AG09319 (cell line): ENCODE data around the gene CHCHD2.
"Not testable (repeated sequence)": the region's sequence is repeated elsewhere in the genome, so short reads cannot be mapped to it uniquely, and the experiment has no call there.

Source experiments
- DNase-seq: peaks from one replicate; pipeline ENCODE4 v3.0.0-alpha.2; 2010; ENCODE audit warnings: low read depth; ENCODE audit errors: extremely low read depth
- TF ChIP-seq, protein P1 (sequence below): IDR thresholded peaks from 2 replicates; pipeline ENCODE4 v1.5.1; 2011; ENCODE audit warnings: low read depth, mild to moderate bottlenecking, inconsistent platforms, low read length, moderate library complexity

CHCHD2 gene

DNA sequence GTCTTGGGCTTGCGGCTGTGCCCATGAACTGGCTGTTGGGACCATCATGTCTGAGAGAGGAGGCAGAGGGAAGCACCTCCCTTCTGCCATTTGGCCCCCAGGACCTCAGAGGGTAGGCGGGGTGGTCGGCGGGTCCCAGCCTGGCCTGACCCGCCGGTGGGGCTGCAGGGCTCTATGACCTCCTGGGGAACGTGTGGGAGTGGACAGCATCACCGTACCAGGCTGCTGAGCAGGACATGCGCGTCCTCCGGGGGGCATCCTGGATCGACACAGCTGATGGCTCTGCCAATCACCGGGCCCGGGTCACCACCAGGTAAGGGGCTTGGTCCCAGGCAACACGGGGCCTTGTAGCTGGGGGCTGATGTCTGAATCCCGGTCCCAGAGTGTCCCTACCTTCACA, 28.1 kb downstream of the CHCHD2 start:
- DNase-seq, result no peak
- TF ChIP-seq, protein P1, sequence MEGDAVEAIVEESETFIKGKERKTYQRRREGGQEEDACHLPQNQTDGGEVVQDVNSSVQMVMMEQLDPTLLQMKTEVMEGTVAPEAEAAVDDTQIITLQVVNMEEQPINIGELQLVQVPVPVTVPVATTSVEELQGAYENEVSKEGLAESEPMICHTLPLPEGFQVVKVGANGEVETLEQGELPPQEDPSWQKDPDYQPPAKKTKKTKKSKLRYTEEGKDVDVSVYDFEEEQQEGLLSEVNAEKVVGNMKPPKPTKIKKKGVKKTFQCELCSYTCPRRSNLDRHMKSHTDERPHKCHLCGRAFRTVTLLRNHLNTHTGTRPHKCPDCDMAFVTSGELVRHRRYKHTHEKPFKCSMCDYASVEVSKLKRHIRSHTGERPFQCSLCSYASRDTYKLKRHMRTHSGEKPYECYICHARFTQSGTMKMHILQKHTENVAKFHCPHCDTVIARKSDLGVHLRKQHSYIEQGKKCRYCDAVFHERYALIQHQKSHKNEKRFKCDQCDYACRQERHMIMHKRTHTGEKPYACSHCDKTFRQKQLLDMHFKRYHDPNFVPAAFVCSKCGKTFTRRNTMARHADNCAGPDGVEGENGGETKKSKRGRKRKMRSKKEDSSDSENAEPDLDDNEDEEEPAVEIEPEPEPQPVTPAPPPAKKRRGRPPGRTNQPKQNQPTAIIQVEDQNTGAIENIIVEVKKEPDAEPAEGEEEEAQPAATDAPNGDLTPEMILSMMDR, result no peak

DNA sequence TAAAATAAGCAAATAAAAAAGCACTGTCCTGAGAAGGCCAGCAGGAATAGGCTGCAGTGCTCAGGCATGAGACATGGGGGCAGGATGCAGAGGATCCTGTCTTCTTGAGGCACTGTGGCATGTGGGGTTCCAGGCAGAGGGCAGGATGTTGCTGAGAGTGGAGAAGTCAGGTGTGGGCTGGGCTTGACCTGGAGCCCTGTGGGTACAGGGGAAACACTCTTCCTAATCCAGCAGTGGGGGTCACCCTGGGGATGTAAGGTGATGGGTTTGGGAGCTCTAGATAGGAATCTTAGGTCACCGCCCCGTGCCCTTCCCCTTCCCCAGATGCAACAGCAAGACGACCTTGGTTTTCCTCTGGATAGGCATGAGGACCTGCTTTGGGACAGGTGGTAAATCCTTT, 28.6 kb downstream of the CHCHD2 start:
- TF ChIP-seq, protein P1, result no peak
- DNase-seq, result no peak

DNA sequence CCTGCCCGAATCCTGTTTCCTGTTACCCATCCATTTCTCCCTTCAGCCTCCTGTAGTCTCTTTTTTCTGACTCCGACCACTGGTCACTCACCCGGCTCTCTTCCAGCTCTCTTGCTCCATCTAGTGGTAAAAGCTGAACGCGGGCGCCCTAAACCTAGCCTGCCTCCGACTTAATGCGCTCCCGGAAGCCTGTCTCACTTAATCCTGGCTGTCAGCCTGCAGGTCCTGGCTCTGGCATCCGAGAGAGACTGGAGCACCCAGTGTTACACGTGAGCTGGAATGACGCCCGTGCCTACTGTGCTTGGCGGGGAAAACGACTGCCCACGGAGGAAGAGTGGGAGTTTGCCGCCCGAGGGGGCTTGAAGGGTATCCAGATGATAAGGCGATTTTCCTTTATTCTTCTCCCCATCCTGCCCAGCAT, 31.9 kb downstream of the CHCHD2 start:
- DNase-seq, result peak; percentile 52
- TF ChIP-seq, protein P1, result peak; percentile 96

DNA sequence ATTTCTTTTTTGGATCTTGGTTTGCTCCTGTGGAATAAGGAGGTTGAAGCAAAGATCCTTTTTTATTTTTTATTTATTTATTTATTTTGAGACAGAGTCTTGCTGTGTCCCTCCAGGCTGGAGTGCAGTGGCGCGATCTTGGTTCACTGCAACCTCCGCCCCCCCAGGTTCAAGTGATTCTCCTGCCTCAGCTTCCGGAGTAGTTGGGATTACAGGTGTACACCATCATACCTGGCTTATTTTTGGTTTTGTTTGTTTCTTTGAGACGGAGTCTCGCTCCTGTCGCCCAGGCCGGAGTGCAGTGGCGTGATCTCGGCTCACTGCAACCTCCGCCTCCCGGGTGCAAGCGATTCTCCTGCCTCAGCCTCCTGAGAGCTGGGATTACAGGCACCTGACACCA, 39.9 kb downstream of the CHCHD2 start:
- DNase-seq, result not testable (repeated sequence)

DNA sequence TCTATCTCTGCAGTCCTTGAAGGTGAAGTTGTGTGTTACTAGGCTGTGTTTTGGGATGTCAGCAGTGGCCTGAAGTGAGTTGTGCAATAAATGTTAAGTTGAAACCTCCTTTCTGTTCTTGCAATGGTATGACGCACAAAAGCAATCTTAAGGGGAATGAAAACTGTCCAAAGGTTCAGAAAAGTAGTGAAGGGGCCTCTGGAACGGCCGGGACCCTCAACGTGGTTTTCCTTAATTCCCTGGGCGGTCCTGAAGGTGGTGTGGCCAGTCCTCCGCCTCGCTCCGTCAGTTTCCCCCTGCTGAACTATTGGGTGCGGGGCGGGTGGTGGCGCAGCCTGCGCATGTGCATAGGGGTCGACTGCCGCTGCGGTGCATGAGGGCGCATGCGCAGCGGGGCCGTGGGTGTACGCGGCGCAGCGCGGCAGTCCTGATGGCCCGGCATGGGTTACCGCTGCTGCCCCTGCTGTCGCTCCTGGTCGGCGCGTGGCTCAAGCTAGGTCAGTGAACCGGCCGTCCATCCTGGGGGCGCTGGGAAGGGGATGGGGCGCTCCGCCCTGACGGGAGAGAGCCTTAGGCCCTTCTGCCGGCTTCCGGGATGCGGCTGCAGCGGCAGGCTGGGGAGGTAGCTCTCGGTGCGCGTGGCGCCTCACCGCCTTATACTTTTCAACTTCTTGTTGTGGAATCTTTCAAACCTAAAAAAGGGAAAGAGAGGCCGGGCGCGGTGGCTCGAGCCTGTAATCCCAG, 42.2 kb downstream of the CHCHD2 start, which contains the start of gene SUMF2:
Gene SUMF2, plus strand, starts transcription at position 405 of the 744 bp plus-strand sequence. Its CDS starts 26 bp downstream, at position 431.
- DNase-seq, result peak; percentile 78
- TF ChIP-seq, protein P1, result peak; percentile 27

DNA sequence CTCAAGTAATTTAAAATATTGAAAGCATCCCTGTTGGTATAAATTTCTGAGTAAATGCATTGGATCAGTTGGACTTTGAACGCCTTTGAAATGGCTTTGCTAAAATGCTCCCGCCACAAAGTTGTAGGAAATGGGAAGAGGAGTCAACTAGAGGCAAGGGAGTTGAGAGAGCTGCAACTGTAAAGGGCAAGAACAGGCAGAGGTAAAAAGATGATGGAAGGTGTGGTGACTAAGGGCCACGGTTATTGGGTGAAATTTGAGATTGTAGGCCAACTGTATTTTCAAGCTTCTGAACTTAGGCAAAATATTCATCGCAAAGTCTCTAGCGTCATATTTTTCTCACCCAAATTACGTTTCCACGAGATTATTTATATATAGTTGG, 42.8 kb downstream of the CHCHD2 start:
- TF ChIP-seq, protein P1, result no peak
- DNase-seq, result no peak

DNA sequence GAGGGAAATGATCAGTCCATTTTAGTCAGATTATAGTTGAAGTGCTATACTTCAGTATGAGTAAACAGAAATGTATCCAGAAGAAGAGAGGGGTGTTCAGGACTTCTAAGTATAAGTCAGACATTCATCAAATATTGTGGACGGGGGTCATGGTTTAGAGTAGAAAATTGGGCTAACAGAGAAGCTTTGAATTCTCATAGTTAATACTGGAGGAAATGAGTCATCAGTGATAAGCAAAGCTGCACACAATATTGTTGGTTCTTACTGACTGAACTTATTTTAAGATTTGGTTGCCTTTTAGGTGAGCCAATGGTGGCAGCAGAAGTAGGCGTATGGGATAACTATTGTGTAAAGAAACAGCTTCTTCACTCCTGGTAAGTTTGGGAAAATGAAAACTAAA, 43.9 kb downstream of the CHCHD2 start:
- TF ChIP-seq, protein P1, result no peak
- no peak for DNase-seq

DNA sequence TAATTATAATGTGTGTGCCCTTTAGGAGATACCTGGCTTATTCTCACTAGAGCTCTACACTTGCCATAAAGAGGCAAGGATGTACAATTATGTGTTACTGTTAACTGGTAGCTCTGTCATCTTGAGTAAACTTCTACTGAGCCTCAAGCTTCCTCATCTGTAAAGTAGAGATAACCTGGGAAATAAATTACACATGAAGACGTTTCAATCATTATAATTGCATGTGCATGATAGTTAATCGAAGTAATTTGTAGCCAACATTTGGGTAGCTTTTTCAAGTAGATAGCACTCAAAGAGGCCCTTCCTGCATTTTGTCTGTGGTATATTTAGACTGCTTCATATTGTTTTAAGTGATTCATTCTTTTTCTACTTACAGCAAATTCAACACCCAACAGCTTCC, 52.3 kb downstream of the CHCHD2 start:
- DNase-seq, result no peak
- TF ChIP-seq, protein P1, result no peak
